ELF-1 (cell line): ENCODE data around the gene FFAR2.
"Not testable (repeated sequence)": the region's sequence is repeated elsewhere in the genome, so short reads cannot be mapped to it uniquely, and the experiment has no call there.

Source experiments
- DNase-seq: peaks from one replicate; pipeline ENCODE4 v3.0.0-alpha.2; 2016; ENCODE audit warnings: low read depth, low spot score

FFAR2 gene

DNA sequence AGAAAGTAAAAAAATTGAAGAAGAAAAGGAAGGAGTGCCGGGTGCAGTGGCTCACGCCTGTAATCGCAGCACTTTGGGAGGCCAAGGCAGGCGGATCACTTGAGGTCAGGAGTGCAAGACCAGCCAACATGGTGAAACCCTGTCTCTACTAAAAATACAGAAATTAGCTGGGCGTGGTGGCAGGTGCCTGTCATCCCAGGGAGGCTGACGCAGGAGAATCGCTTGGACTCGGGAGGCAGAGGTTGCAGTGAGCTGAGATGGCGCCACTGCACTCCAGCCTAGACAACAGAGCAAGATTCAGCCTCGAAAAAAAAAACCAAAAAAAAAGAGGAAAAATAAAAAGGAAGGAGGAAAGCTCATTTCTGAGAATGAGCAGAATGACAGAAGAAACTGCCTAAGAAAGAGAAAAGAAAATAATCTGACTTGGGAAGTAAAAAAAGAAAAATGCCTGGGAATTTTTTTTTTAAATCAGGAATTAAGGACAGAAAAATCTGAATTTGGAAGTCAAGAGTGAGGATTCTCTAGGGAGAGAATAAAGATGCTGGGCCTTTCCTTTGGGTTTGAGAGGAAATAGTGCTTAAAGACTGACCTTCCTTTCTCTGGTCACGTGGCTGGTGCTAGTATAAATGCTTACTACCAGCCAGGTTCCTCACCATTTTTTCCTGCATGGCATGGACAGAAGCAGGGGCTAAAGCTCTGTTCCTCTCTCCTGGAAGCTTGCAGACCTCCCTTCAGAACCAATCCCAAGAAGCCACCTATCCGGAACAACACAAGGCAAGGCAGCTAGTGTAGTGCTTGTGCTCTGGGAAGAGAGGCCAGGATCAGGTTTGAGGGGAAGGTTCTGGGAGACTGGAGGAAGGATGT is at the start of gene FFAR2:
Gene FFAR2 (plus strand): TSS at position 652 of the 864 bp plus-strand sequence. CDS start 1,458 bp downstream, outside the sequence.
- no peak for DNase-seq

DNA sequence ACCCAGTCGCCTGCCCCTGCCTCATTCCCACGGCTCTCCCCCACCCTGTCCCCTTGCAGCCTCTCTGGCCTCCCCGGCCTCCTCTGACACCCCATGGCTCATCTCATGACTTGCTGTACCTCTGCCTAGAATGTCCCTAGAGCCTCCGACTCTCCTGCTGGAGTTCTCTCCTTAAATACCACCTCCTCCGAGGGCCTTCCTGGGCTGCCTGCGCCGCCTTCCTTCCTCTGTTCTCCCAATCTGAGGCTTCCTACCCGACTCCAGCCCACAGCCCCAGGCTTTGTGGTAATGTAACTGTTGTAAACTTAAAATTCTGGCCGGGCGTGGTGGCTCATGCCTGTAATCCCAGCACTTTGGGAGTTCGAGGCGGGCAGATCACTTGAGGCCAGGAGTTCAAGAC is 49.5 kb upstream of the FFAR2 start:
- no peak for DNase-seq

DNA sequence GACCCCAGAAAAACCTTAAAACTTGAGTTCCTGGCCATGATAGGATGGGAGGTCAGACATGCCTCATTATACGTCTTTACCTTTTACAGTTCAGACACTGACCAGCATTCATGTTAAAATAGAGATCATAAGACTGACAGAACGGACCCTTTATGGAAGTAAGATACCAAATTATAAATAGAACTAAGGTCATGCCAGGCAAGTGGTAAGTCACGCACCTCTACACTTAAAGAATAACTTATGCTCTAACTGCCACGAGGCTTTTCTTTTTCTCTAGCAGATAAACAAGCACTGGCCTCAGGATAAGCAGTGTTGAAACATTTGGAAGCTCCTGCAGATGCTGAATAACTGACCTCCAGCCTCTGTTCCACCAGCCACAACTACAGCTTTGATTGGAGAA is 48.8 kb upstream of the FFAR2 start:
- no peak for DNase-seq

DNA sequence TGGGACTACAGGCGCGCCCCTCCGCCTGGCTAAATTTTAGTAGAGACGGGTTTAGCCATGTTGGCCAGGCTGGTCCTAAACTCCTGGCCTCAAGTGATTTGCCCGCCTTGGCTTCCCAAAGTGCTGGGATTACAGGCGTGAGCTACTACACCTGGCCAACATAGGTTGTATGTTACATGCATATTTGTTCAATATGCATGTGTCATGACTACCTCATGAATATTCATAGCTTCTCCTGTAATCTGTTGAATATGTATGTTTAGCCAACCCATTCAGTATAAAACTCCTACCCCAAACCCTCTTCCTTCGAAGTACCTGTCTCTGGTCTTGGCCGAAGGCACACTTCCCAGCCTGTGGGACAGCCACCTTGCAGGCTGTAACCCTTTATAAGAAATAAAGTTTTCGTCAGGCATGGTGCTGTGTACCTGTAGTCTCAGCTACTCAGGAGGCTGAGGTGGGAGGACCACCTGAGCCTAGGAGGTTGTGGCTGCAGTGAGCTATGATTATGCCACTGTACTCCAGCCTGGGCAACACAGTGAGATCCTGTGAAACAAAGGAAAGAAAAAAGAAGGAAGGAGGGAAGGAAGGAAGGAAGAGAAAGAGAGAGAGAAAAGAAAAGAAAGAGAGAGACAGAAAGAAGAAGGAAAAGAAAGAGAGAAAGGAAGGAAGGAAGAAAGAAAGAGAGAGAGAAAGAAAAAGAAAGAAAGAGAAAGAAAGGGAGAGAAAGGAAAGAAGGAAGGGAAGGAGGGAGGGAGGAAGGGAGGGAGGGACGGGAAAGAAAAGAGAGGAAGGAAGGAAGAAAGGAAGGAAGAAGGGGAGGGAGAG is 47.9 kb upstream of the FFAR2 start:
- DNase-seq = no peak

DNA sequence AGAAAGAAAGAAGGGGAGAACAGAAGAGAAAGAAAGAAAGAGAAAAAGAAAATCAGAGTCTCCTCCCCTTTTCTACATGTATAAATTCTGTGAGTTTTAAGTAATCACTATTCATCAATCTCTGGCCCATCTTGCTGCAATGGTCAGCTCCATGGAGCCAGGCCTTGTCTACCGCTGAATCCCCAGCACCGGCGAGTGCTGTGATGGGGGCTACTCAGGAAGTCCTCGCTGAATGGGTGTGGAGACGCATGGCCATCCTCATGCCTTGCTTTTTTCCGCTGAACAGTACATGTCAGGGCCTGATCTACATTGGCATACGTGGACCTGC is 47.3 kb upstream of the FFAR2 start:
- DNase-seq = no peak

DNA sequence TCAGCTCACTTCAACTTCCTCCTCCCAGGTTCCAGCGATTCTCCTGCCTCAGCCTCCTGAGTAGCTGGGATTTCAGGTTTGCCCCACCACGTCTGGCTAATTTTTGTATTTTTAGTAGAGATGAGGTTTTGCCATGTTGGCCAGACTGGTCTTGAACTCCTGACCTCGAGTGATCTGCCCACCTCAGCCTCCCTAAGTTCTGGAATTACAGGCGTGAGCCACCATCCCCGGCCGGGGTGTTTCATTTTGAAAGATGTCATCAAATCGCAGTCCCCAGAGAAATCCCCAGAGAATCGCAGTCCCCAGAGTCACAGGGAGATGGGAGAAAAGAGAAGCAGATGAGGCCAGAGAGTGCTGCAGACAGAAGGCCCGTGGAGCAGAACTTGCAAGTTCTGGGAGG is 46.6 kb upstream of the FFAR2 start:
- DNase-seq = not testable (repeated sequence)

DNA sequence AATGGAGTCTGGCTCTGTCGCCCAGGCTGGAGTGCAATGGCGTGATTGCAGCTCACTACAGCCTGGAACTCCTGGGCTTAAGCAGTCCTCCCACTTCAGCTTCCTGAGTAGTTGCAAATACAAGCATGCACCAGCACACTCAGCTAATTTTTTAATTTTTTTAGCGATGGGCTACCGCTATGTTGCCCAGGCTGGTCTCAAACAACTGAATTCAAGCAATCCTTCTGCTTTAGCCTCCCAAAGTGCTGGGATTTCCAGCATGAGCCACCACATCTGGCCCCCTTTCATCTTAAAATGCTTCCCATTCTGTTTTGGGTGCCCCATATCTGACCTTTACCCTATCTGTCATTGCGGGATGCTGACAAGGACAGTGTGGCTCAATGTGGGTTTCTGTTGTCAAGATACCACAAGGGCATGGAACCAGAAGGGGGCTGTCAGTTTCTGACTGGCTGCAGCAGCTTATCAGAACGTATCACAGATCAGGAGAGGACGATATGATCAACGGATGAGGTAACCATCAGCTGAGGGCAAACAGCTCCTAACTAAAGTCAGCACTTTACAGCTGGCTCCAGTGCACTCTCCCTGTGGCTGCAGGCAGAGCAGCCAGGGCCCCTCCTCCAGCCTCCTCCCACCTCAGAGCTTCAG is 44.8 kb upstream of the FFAR2 start:
- peak; percentile 39 for DNase-seq

DNA sequence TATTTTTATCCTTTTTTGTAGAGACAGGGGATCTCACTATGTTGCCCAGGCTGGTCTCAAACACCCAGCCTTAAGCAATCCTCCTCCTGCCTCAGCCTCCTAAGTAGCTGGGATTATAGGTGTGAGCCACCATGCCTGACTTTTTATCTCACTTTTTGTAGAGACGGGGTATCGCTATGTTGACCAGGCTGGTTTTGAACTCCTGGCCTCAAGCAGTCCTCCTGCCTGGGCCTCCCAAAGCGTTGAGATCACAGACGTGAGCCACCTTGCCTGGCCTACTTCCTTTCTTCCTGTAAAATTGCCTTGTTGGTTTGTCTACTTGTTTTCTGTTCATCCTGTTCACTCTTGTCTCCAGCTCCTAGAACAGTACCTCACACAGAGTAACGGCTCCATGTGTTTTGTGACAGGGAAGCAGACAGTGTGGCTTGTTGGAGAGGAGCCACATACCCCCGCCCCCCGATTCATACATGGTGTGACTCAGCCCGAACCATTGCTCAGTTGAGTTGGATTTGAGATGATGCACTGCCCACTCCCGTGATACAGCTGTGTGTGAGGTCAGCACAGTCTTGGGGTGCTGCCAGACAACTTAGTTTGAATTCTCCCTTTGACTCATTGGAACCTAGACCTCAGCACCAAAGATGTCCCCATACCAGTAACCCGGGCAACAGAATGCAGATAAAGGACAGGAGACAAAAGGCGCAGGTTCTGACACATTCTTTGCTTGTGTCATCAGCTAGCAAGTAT is 43.0 kb upstream of the FFAR2 start:
- DNase-seq = peak; percentile 77

DNA sequence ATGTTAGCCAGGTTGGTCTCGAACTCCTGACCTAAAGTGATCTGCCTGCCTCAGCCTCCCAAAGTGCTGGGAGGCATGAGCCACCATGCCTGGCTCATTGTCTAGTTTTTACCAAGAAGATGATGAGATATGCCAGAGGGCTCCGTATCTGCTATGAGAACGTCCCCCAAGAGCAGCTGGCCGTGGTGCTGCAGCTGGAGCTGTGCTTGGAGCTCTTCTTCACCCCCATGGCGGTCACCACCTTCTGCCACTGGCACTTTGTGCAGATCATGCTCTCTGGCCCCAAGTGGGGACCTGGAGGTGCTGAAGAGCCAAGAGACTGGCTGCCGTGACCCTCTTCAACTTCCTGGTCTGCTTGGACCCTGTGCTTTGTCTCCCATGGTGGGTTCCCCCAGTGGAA is 40.4 kb upstream of the FFAR2 start:
- no peak for DNase-seq

DNA sequence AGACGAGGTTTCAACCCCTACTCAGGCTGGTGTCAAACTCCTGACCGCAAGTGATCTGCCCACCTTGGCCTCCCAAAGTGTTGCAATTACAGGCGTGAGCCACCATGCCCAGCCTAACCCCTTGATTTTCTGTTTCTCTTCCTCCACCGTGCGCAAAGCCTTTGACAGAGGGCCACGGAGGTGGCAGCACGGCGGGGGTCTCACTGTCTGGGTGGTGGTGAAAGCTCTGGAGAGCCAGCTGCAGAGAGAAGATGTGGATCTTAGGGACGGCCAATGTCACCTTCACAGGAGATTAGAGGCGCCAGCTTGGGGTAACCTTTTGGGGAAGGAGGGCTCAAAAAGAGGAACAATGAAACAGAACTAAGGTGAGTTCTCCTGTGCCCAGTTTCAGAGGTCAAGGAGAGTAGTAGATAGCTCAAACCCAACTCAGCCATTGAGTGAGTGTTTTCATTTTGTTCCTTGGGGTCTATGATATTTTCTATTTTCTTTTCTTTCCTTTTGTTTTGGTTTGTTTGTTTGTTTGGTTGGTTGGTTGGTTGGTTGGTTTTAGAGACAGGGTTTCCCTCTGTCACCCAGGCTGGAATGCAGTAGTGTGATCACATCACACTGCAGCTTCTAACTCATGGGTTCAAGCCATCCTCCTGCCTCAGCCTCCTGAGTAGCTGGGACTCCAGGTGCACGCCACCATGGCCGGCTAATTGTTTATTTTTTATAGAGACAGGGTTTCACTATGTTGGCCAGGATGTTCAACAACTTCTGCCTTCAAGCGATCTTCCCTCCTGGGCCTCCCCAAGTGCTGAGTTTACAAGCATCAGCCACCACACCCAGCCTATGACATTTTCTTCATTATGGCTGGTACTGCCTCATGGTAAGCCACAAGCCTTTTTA is 39.5 kb upstream of the FFAR2 start:
- DNase-seq = no peak

DNA sequence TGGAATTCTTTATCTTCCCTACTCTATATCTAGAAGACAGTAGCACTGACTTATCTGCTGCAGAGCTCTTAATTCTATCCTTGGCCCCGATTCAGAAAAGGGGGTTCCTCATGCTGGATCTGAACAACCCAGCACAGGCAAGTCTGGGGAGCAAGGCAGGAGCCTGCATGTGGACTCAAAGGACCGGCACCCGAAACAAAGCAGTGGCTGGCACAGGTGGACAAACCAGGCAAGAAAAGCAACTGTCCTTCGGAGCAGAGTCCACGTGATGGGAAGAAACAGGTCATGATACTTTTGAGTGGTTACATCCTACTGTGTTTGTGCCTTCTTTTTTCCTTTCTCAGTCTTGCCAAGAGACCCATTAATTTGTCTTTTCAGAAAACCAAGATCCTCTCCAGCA is 38.9 kb upstream of the FFAR2 start:
- DNase-seq = no peak

DNA sequence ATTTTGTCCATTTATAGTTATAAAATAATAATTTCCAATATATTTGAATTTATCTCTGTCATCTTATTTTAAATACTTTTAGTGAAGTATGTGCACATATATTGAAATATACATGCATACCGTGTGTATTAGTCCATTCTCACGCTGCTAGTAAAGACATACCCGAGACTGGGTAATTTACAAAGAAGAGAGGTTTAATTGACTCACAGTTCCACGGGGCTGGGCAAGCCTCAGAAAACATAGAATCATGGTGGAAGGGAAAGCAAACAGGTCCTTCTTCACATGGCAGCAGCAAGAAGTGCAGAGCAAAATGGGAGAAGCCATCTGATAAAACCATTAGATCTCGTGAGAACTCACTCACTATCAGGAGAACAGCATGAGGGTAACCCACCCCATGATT is 37.6 kb upstream of the FFAR2 start:
- no peak for DNase-seq

DNA sequence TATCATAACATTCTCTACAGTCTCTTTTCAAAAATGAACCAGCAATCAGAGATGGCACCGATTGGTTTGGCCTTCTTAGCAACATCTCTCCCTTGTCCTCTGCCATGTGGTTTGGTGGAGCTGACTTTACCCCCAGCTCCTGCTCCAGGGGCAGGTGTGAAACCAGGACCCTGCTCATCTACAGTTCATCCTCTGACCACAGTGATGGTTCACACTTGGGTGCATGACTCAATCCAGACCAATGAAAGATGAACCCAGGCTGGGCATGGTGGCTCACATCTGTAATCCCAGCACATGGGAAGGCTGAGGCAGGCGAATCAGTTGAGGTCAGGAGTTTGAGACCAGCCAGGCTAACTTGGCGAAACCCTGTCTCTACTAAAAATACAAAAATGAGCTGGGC is 33.6 kb upstream of the FFAR2 start:
- DNase-seq = no peak

DNA sequence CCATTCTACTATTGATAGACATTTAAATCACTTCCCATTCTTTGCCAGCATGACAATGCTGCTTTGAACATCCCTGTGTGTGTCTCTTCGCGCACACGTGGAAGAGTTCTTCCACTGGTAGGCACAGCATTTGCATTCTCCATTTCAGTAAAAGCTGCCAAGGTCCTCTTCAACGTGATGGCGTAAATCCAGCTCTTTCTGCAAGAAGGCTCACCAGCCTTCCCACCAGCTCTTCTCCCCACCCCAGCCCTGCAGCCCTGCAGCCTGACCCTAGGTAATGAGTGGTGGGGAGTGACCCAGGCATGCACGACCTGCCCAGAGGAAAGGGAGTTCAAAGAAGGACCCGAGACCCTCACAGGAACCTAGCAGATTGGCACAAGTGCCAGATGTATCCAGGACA is 31.7 kb upstream of the FFAR2 start:
- DNase-seq = no peak

DNA sequence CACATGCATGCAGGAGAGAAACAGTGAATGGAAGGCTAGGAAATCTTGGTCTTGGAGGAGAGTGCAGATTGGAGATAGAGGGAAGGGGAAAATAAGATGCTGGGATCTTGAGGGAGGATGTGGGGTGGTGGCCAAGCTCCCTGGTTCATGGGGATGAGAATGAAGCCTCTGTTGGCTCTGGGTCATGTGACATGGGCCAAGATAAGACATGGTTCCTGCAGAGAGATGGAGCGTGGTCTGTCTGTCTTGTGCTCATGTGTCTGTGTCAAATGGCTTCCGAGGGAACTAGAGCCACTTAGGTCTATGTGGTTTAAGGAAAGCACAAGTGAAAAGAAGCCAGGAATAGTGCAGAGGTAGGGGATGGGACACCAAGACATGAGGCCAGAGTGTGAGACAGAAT is 30.8 kb upstream of the FFAR2 start:
- no peak for DNase-seq

DNA sequence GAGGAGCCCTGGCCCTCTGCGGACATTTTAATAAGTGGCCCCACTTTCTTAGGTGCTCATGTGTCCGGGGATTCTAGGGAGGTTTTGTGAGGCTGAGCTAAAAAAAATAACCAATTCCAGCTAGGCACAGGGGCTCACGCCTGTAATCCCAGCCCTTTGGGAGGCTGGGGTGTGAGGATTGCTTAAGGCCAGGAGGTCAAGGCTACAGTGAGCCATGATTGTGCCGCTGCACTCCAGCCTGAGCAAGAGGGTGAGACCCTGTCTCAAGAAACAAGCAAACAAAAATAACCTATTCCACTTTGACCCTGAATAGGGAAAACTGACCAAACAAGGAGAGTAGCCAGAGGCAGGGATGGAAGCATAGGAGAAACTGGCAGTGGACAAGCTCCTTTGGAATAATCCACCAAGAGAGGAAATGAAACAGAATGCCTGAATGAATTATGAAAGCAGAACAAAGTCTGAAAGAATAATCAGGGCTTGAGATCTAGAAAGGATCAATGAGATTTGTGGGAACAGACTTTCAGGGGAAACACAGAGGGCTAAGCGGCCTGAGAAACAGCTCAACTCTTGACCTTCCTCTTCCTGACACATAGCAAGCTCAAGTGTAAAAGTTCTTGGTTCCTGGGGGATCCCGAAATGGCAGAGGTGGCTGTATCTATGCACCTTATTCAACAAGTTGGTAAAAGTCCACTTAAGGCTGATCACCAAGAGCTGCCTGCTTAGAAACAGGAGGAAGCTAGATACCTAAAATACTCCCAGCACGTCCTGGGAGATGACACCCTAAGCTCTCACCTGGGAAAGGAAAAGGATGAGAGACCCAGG is 30.1 kb upstream of the FFAR2 start:
- no peak for DNase-seq

DNA sequence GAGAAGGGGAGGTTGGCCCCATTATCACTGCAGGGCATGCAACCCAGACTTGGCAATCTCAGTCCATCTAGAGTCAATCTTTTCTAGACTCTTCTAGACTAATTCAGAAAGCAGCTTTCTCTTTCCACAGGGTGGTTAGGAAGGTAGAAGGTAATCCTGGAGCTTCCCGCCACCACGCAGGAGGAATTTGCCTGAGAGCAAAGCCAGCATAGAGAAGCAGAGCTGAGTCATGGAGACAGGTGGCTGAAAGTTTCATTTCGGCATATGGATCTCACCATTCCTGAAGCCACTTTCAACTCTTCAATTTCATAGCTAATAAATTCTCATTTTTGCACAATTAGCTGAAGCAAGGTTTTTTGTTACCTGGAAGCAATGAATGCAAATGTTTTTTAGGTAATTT is 29.0 kb upstream of the FFAR2 start:
- DNase-seq = no peak

DNA sequence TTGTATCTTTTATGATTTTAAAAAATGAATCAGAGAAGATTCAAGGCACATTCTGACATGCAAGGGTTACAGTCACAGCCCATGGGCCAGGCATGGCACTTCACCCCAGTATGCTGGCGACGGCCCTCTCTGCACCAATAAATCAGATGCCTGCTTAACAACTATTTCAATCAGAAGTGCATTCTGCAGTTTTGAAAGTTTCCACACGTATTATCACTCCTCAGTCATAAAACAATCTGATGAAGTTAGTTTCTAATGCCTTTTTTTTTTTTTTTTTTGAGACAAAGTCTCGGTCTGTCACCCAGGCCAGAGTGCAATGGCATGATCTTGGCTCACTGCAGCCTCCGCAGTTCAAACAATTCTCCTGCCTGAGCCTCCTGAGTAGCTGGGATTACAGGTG is 28.3 kb upstream of the FFAR2 start:
- DNase-seq = no peak

DNA sequence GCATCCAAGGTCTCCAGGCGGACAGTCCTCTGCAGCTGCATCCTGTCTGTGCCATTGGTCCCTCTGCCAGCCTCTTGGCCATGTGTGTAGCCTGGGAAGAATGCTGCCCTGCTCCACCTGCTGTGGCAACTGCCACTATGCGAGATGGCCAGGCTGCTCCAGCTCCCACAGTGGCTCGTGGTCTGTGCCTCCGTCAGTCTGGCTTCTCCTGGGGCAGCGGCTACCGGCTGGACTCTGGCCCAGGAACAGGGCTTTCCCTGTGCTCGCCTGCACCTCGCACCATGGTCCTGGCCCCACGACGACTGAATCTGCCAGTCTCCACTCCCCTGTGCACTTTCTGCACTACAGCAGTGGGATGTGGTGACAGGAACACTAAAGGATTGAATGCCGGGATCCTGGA is 26.7 kb upstream of the FFAR2 start:
- no peak for DNase-seq

DNA sequence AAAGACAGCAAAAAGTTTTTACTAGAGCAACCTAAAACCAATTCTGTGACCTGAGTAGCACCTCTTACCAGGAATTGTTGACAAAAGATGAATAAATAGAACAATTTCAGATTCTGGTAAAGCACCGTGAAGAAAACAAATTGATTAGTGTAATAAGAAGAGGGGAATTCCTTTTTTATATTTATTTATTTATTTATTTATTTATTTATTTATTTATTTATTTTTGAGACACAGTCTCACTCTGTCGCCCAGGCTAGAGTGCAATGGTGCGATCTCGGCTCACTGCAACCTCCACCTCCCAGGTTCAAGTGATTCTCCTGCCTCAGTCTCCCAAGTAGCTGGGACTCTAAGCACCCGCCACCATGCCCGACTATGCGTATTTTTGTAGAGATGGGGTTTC is 24.7 kb upstream of the FFAR2 start:
- DNase-seq = not testable (repeated sequence)
